ENCODE measurements around the gene EXOC4.

DNA sequence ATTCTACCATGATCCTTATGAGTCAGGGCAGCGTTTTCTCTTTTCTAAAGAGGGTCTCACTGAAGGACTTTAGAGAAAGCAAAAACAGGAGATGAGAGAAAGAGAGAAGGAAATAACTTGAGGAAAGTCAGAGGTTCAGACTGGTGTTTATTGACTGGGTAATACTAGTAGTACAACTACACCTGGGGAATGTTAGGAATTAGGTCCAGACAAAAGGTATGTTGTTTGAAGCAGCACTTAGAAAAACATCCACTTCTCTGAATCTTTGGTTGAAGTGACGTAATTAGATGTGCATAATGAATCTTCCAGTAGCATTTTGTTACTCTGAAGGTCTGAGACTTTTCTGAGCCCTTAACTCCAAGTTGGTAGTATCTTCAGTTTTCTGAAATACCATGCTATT, 494.0 kb downstream of the EXOC4 start:
- TF ChIP-seq, protein P1, sequence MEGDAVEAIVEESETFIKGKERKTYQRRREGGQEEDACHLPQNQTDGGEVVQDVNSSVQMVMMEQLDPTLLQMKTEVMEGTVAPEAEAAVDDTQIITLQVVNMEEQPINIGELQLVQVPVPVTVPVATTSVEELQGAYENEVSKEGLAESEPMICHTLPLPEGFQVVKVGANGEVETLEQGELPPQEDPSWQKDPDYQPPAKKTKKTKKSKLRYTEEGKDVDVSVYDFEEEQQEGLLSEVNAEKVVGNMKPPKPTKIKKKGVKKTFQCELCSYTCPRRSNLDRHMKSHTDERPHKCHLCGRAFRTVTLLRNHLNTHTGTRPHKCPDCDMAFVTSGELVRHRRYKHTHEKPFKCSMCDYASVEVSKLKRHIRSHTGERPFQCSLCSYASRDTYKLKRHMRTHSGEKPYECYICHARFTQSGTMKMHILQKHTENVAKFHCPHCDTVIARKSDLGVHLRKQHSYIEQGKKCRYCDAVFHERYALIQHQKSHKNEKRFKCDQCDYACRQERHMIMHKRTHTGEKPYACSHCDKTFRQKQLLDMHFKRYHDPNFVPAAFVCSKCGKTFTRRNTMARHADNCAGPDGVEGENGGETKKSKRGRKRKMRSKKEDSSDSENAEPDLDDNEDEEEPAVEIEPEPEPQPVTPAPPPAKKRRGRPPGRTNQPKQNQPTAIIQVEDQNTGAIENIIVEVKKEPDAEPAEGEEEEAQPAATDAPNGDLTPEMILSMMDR (IDR thresholded peaks at IDR 0.05), result no peak
- TF ChIP-seq POLR2AphosphoS5 (IDR thresholded peaks at IDR 0.05; ENCODE audit: low read depth, low read length) (no peak), SIN3A (IDR thresholded peaks at IDR 0.05; ENCODE audit: borderline replicate concordance, insufficient read depth, low read depth, low read length) (no peak), TCF7L2 (IDR thresholded peaks at IDR 0.05; ENCODE audit: low read depth, low read length) (no peak)
- TF ChIP-seq, protein P2, sequence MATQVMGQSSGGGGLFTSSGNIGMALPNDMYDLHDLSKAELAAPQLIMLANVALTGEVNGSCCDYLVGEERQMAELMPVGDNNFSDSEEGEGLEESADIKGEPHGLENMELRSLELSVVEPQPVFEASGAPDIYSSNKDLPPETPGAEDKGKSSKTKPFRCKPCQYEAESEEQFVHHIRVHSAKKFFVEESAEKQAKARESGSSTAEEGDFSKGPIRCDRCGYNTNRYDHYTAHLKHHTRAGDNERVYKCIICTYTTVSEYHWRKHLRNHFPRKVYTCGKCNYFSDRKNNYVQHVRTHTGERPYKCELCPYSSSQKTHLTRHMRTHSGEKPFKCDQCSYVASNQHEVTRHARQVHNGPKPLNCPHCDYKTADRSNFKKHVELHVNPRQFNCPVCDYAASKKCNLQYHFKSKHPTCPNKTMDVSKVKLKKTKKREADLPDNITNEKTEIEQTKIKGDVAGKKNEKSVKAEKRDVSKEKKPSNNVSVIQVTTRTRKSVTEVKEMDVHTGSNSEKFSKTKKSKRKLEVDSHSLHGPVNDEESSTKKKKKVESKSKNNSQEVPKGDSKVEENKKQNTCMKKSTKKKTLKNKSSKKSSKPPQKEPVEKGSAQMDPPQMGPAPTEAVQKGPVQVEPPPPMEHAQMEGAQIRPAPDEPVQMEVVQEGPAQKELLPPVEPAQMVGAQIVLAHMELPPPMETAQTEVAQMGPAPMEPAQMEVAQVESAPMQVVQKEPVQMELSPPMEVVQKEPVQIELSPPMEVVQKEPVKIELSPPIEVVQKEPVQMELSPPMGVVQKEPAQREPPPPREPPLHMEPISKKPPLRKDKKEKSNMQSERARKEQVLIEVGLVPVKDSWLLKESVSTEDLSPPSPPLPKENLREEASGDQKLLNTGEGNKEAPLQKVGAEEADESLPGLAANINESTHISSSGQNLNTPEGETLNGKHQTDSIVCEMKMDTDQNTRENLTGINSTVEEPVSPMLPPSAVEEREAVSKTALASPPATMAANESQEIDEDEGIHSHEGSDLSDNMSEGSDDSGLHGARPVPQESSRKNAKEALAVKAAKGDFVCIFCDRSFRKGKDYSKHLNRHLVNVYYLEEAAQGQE (IDR thresholded peaks at IDR 0.05; ENCODE audit: insufficient read depth in 1 of 2, low read depth in 2 of 2, low read length in 1 of 2), result no peak

Data from Panc1 (cell line).